Measurements from ENCODE around the gene TKT.
"Not testable (repeated sequence)": the region's sequence is repeated elsewhere in the genome, so short reads cannot be mapped to it uniquely, and the experiment has no call there.

TKT gene

GRCh38 chr3:53259427-53260259 lies 3.8 kb upstream of the TKT start:
- DNase-seq = no peak

- no peak for DNase-seq
Measured at GRCh38 chr3:53258600-53259426, 3.0 kb upstream of the TKT start.

- DNase-seq = no peak
Measured at GRCh38 chr3:53257465-53257864, 1.6 kb upstream of the TKT start.

- no peak for DNase-seq
Measured at GRCh38 chr3:53256704-53257055, 858 bp upstream of the TKT start.

- peak; percentile 34 for DNase-seq
Measured at GRCh38 chr3:53255423-53255774, 423 bp downstream of the TKT start.

GRCh38 chr3:53254509-53255422 lies 1.1 kb downstream of the TKT start:
- peak; percentile 25 for DNase-seq

GRCh38 chr3:53253707-53254508 lies 1.9 kb downstream of the TKT start:
- no peak for DNase-seq

GRCh38 chr3:53252947-53253322 lies 2.9 kb downstream of the TKT start:
- DNase-seq = not testable (repeated sequence)

GRCh38 chr3:53252096-53252946 lies 3.5 kb downstream of the TKT start:
- no peak for DNase-seq

GRCh38 chr3:53250881-53251605 lies 4.8 kb downstream of the TKT start:
- no peak for DNase-seq

GRCh38 chr3:53250453-53250852 lies 5.4 kb downstream of the TKT start:
- no peak for DNase-seq

GRCh38 chr3:53248161-53248560 lies 7.7 kb downstream of the TKT start:
- DNase-seq = no peak

GRCh38 chr3:53247619-53248018 lies 8.2 kb downstream of the TKT start:
- no peak for DNase-seq

GRCh38 chr3:53244271-53244670 lies 11.6 kb downstream of the TKT start:
- no peak for DNase-seq

GRCh38 chr3:53243785-53244184 lies 12.0 kb downstream of the TKT start:
- DNase-seq = no peak

GRCh38 chr3:53243165-53243564 lies 12.7 kb downstream of the TKT start:
- DNase-seq = no peak

GRCh38 chr3:53242642-53243041 lies 13.2 kb downstream of the TKT start:
- DNase-seq = no peak

- no peak for DNase-seq
Measured at GRCh38 chr3:53242155-53242554, 13.7 kb downstream of the TKT start.

GRCh38 chr3:53240989-53241972 lies 14.5 kb downstream of the TKT start:
- DNase-seq = no peak
